Central memory CD8-positive, alpha-beta T cell (primary cell): ENCODE measurements around the gene SDSL.

ENCODE experiments used
- ATAC-seq: fragments of 150-1000 bp; cut with Tn5 transposase; replicated peaks from 2 replicates; pipeline ENCODE4 v1.10.0; 2022; ENCODE audit warnings: mild to moderate bottlenecking, moderate FRiP score, moderate number of reproducible peaks; ENCODE audit not compliant: poor library complexity, severe bottlenecking; ENCODE audit errors: extremely low read depth
- DNase-seq, 2 donors: peaks; one replicate each; pipeline ENCODE4 v3.0.0; 2021; ENCODE audit warnings: low spot score in 2 of 2
- H3K27ac Mint-ChIP-seq: one replicate; pipeline ENCODE4 v1.8.0; 2022; ENCODE audit warnings: low read depth, mild to moderate bottlenecking, moderate library complexity, mixed read lengths
- H3K27me3 Mint-ChIP-seq: one replicate; pipeline ENCODE4 v1.8.0; 2022; ENCODE audit warnings: mixed read lengths
- H3K36me3 Mint-ChIP-seq: one replicate; pipeline ENCODE4 v1.8.0; 2022; ENCODE audit warnings: mild to moderate bottlenecking, moderate library complexity, mixed read lengths; ENCODE audit not compliant: insufficient read depth
- H3K4me1 Mint-ChIP-seq: one replicate; pipeline ENCODE4 v1.8.0; 2022; ENCODE audit warnings: mixed read lengths
- H3K4me3 Mint-ChIP-seq: one replicate; pipeline ENCODE4 v1.8.0; 2022; ENCODE audit warnings: mild to moderate bottlenecking, moderate library complexity, mixed read lengths
- H3K9me3 Mint-ChIP-seq: one replicate; pipeline ENCODE4 v1.8.0; 2022; ENCODE audit warnings: mixed read lengths

The SDSL gene

GRCh38 chr12:113436993-113437728 is 15.0 kb downstream of the SDSL start:
- no peak for ATAC-seq
- H3K27ac Mint-ChIP-seq, result no peak overlapping the region
- H3K4me1 Mint-ChIP-seq, result no peaks in the 10 kb centered on the region
- no peaks in the 10 kb centered on the region for H3K27me3 Mint-ChIP-seq
- H3K36me3 Mint-ChIP-seq, result no peaks in the 10 kb centered on the region
- no peak for DNase-seq
- H3K9me3 Mint-ChIP-seq, result no peaks in the 10 kb centered on the region
- H3K4me3 Mint-ChIP-seq, result no peak overlapping the region

GRCh38 chr12:113437729-113438100 is 15.5 kb downstream of the SDSL start:
- H3K9me3 Mint-ChIP-seq, result no peaks in the 10 kb centered on the region
- H3K27me3 Mint-ChIP-seq, result no peaks in the 10 kb centered on the region
- H3K36me3 Mint-ChIP-seq, result no peaks in the 10 kb centered on the region
- H3K27ac Mint-ChIP-seq, result no peak overlapping the region
- DNase-seq (no peak), ATAC-seq (no peak)
- H3K4me3 Mint-ChIP-seq, result no peak overlapping the region
- no peaks in the 10 kb centered on the region for H3K4me1 Mint-ChIP-seq

GRCh38 chr12:113438523-113439300 is 16.5 kb downstream of the SDSL start:
- no peak for DNase-seq
- H3K27ac Mint-ChIP-seq, result no peak overlapping the region
- H3K4me1 Mint-ChIP-seq, result no peaks in the 10 kb centered on the region
- no peaks in the 10 kb centered on the region for H3K36me3 Mint-ChIP-seq
- H3K9me3 Mint-ChIP-seq, result no peaks in the 10 kb centered on the region
- no peak overlapping the region for H3K4me3 Mint-ChIP-seq
- ATAC-seq, result no peak
- H3K27me3 Mint-ChIP-seq, result no peaks in the 10 kb centered on the region

- Mint-ChIP-seq H3K27ac (no peak overlapping the region), H3K36me3 (no peaks in the 10 kb centered on the region), H3K27me3 (no peaks in the 10 kb centered on the region), H3K4me1 (no peaks in the 10 kb centered on the region), H3K9me3 (no peaks in the 10 kb centered on the region), H3K4me3 (no peak overlapping the region)
- DNase-seq (no peak), ATAC-seq (no peak)
Measured at GRCh38 chr12:113439301-113439597, 17.1 kb downstream of the SDSL start.

- Mint-ChIP-seq H3K36me3 (no peaks in the 10 kb centered on the region), H3K9me3 (no peaks in the 10 kb centered on the region), H3K27me3 (no peaks in the 10 kb centered on the region), H3K4me1 (no peaks in the 10 kb centered on the region), H3K4me3 (no peak overlapping the region), H3K27ac (no peak overlapping the region)
- DNase-seq (no peak), ATAC-seq (no peak)
Measured at GRCh38 chr12:113439606-113440030, 17.4 kb downstream of the SDSL start.

GRCh38 chr12:113440336-113440735 is 18.2 kb downstream of the SDSL start:
- Mint-ChIP-seq H3K9me3 (no peaks in the 10 kb centered on the region), H3K27ac (no peak overlapping the region), H3K4me3 (no peak overlapping the region), H3K27me3 (no peaks in the 10 kb centered on the region), H3K4me1 (no peaks in the 10 kb centered on the region), H3K36me3 (no peaks in the 10 kb centered on the region)
- DNase-seq (no peak), ATAC-seq (no peak)

GRCh38 chr12:113440947-113441782 is 19.0 kb downstream of the SDSL start:
- Mint-ChIP-seq H3K27ac (no peak overlapping the region), H3K9me3 (no peaks in the 10 kb centered on the region), H3K36me3 (no peaks in the 10 kb centered on the region), H3K4me3 (no peak overlapping the region), H3K27me3 (peaks cover 5% of the 10 kb centered on the region), H3K4me1 (no peaks in the 10 kb centered on the region)
- DNase-seq (no peak), ATAC-seq (no peak)

- Mint-ChIP-seq H3K9me3 (no peaks in the 10 kb centered on the region), H3K36me3 (no peaks in the 10 kb centered on the region), H3K4me3 (no peak overlapping the region), H3K4me1 (no peaks in the 10 kb centered on the region), H3K27ac (no peak overlapping the region), H3K27me3 (peaks cover 25% of the 10 kb centered on the region)
- ATAC-seq (no peak), DNase-seq (no peak)
Measured at GRCh38 chr12:113443030-113443539, 20.9 kb downstream of the SDSL start.

- Mint-ChIP-seq H3K27me3 (peaks cover 37% of the 10 kb centered on the region), H3K9me3 (no peaks in the 10 kb centered on the region), H3K4me1 (no peaks in the 10 kb centered on the region), H3K27ac (no peak overlapping the region), H3K36me3 (no peaks in the 10 kb centered on the region), H3K4me3 (no peak overlapping the region)
- no peak for DNase-seq
- ATAC-seq, result no peak
Measured at GRCh38 chr12:113445544-113446171, 23.5 kb downstream of the SDSL start.

GRCh38 chr12:113448873-113449272 is 26.7 kb downstream of the SDSL start:
- no peaks in the 10 kb centered on the region for H3K36me3 Mint-ChIP-seq
- H3K4me3 Mint-ChIP-seq, result no peak overlapping the region
- no peaks in the 10 kb centered on the region for H3K9me3 Mint-ChIP-seq
- ATAC-seq, result no peak
- DNase-seq, result no peak
- H3K27me3 Mint-ChIP-seq, result peaks cover 37% of the 10 kb centered on the region
- H3K27ac Mint-ChIP-seq, result no peak overlapping the region
- no peaks in the 10 kb centered on the region for H3K4me1 Mint-ChIP-seq

GRCh38 chr12:113449299-113449698 is 27.1 kb downstream of the SDSL start:
- ATAC-seq (no peak), DNase-seq (no peak)
- H3K4me3 Mint-ChIP-seq, result no peak overlapping the region
- H3K9me3 Mint-ChIP-seq, result no peaks in the 10 kb centered on the region
- H3K27me3 Mint-ChIP-seq, result peaks cover 37% of the 10 kb centered on the region
- H3K27ac Mint-ChIP-seq, result no peak overlapping the region
- H3K36me3 Mint-ChIP-seq, result no peaks in the 10 kb centered on the region
- no peaks in the 10 kb centered on the region for H3K4me1 Mint-ChIP-seq

- H3K9me3 Mint-ChIP-seq, result no peaks in the 10 kb centered on the region
- no peak overlapping the region for H3K27ac Mint-ChIP-seq
- ATAC-seq (no peak), DNase-seq (no peak)
- no peak overlapping the region for H3K4me3 Mint-ChIP-seq
- no peaks in the 10 kb centered on the region for H3K36me3 Mint-ChIP-seq
- no peaks in the 10 kb centered on the region for H3K4me1 Mint-ChIP-seq
- H3K27me3 Mint-ChIP-seq, result peaks cover 37% of the 10 kb centered on the region
Measured at GRCh38 chr12:113449839-113450238, 27.7 kb downstream of the SDSL start.
